ENCODE measurements around the gene SMAD6. TPM values are rescaled to one million over a fixed set of nuclear protein-coding genes. Genes with fewer than 3 reads are reported as not detected.

SMAD6 gene
- total and polyA plus RNA-seq, 10 of the 15 experiments (the other 5 are each of a cell fraction or from before 2014, with no cell fraction given), result under 0.01 to 0.10 (median 0.03) TPM; not detected in 7

GRCh38 chr15:66658044-66658443, 44.0 kb upstream of the SMAD6 start:
- in situ Hi-C loops (cut with MboI) (no loop called here), intact Hi-C loops (cut with micrococcal nuclease; ENCODE audit: unreplicated experiment) (no loop called here)
- ATAC-seq, result no peak
- ChIA-PET RAD21 (ENCODE audit: unreplicated experiment) (no interaction called here), CTCF (no interaction called here), SMC1A (ENCODE audit: uncharacterized antibody, unreplicated experiment) (interaction anchor here (1.2 kb wide), 1 partner anchor 42 kb away, joined by 3 read pairs; no protein-coding TSS in a partner anchor), POLR2A (interaction anchor here (0.7 kb wide), 1 partner anchor 151 kb away, joined by 9 read pairs; no protein-coding TSS in a partner anchor)
- no peak for FAIRE-seq
- no TSS peak for BruUV-seq (replicated peaks)
- no peak for DNase-seq (ENCODE audit: low read depth, low spot score)
- no peak overlapping the region for H3K9ac ChIP-seq (ENCODE audit: control insufficient read depth, insufficient read depth, low read length)
- TF ChIP-seq TAF1 (IDR thresholded peaks at IDR 0.05; ENCODE audit: borderline replicate concordance, low read depth, low read length) (no peak), SRF (IDR thresholded peaks at IDR 0.05; ENCODE audit: low read depth in 2 of 2, low read length in 2 of 2) (no peak), CHD4 (IDR thresholded peaks at IDR 0.05) (no peak), POU2F2 (IDR thresholded peaks at IDR 0.05; ENCODE audit: borderline replicate concordance, low read depth, low read length) (no peak), RELA (IDR thresholded peaks at IDR 0.05; ENCODE audit: borderline replicate concordance, partially characterized antibody) (no peak), HCFC1 (IDR thresholded peaks at IDR 0.05; ENCODE audit: low read length) (no peak), RBBP5 (conservative IDR thresholded peaks at IDR 0.05) (no peak), EGR1 (IDR thresholded peaks at IDR 0.05; ENCODE audit: borderline replicate concordance in 1 of 2, low read depth in 2 of 2, low read length in 2 of 2) (no peak), CBX5 (IDR thresholded peaks at IDR 0.05; ENCODE audit: low read depth) (no peak), ZNF687 (IDR thresholded peaks at IDR 0.05) (no peak), PBX3 (IDR thresholded peaks at IDR 0.05; ENCODE audit: insufficient replicate concordance, low read depth, low read length) (no peak), TCF3 (IDR thresholded peaks at IDR 0.05; ENCODE audit: borderline replicate concordance, insufficient read depth, low read depth, low read length) (no peak)
- H3K79me2 ChIP-seq (ENCODE audit: control insufficient read depth, insufficient read depth, low read length), result no peaks in the 10 kb centered on the region
- H3K4me3 ChIP-seq, result no peak overlapping the region
- H3K4me1 ChIP-seq (ENCODE audit: control insufficient read depth, insufficient read depth, low read length), result no peaks in the 10 kb centered on the region
- 90% methylated on average over 5 of the region's 5 CpGs for WGBS (ENCODE audit: insufficient coverage, insufficient replicate concordance, low lambda C conversion rate, missing lambda C conversion rate)
- peaks cover 0 to 3% of the 10 kb centered on the region in 2 experiments; a peak in 3 of 4 replicates for H3K27me3 ChIP-seq (replicated peaks in 1 of 2; ENCODE audit: control insufficient read depth in 2 of 2, insufficient read depth in 2 of 2, low read length in 1 of 2)
- no peaks in the 10 kb centered on the region; the same call in 1 of the 2 replicates for H4K20me1 ChIP-seq (ENCODE audit: control insufficient read depth, insufficient read depth)
- no peak overlapping the region for H3K27ac ChIP-seq (ENCODE audit: control insufficient read depth, insufficient read depth)
- H3K36me3 ChIP-seq (ENCODE audit: control insufficient read depth in 2 of 2, insufficient read depth in 2 of 2, low read length in 1 of 2), result no peaks in the 10 kb centered on the region
- no peak overlapping the region for H2AFZ ChIP-seq (ENCODE audit: control insufficient read depth, low read depth, low read length)
- H3K9me3 ChIP-seq (replicated peaks; ENCODE audit: control insufficient read depth, insufficient read depth, low read length), result no peaks in the 10 kb centered on the region
- H3K4me2 ChIP-seq (ENCODE audit: control insufficient read depth, insufficient read depth), result no peak overlapping the region

Measured in GM12878 (cell line).